SH-SY5Y (cell line): ENCODE results near the gene CXCR5.

Experiments
- GATA2 ChIP-seq: IDR thresholded peaks from 2 replicates; pipeline ENCODE4 v1.6.1; 2011; ENCODE audit warnings: mild to moderate bottlenecking, low read depth, low read length
- GATA3 ChIP-seq: IDR thresholded peaks from 2 replicates; pipeline ENCODE4 v1.6.1; 2011; ENCODE audit warnings: low read depth, mild to moderate bottlenecking, low read length, moderate library complexity

DNA sequence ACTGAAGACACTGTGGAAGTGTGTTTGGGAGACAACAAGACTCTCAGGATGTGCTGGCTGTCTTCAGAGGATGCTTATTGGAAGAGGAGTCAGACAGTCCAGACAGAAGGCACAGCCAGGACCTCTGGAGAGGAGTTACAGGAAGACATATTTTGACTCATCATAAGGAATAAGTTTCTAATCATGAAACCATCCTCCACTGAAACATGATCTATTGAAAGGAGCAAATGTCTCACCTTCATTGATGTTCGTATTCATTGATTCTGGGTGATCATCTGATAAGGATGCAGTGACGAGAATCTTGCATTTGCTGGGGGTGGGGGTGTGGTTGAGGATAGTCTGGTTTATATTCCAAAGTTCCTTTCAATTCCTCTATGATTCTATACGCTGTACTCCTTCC is 2.5 kb upstream of the CXCR5 start:
- TF ChIP-seq GATA3, result no peak
- TF ChIP-seq GATA2, result no peak
